GM19372 (cell line): Measurements from ENCODE around the gene ALDH1L2.
"Not testable (repeated sequence)": the region's sequence is repeated elsewhere in the genome, so short reads cannot be mapped to it uniquely, and the experiment has no call there.

Experiments
- ATAC-seq: cut with Tn5 transposase; IDR thresholded peaks from one replicate; pipeline ENCODE4 v1.9.1; 2021; ENCODE audit warnings: mild to moderate bottlenecking, low read depth, moderate library complexity; ENCODE audit not compliant: unreplicated experiment

The ALDH1L2 gene

DNA sequence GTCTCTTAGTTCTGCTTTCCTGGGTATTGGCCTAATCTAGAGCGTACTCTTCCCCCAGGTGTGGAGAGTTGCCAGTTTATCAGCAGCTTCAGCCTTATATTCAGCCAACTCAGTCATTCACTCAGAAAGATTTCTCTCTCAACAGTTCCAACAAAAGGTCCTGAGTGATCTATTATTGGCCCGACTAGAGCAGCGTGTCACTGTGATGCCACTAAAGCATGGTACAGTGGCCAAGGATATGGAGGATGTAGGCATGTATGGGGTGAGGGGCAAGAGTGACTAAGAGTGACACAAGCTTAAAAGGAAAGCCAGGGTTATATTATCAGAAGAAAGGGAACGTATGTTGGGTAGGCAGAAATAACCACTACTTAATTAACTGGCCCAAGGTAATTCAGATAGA is 93.3 kb downstream of the ALDH1L2 start:
- ATAC-seq: no peak

DNA sequence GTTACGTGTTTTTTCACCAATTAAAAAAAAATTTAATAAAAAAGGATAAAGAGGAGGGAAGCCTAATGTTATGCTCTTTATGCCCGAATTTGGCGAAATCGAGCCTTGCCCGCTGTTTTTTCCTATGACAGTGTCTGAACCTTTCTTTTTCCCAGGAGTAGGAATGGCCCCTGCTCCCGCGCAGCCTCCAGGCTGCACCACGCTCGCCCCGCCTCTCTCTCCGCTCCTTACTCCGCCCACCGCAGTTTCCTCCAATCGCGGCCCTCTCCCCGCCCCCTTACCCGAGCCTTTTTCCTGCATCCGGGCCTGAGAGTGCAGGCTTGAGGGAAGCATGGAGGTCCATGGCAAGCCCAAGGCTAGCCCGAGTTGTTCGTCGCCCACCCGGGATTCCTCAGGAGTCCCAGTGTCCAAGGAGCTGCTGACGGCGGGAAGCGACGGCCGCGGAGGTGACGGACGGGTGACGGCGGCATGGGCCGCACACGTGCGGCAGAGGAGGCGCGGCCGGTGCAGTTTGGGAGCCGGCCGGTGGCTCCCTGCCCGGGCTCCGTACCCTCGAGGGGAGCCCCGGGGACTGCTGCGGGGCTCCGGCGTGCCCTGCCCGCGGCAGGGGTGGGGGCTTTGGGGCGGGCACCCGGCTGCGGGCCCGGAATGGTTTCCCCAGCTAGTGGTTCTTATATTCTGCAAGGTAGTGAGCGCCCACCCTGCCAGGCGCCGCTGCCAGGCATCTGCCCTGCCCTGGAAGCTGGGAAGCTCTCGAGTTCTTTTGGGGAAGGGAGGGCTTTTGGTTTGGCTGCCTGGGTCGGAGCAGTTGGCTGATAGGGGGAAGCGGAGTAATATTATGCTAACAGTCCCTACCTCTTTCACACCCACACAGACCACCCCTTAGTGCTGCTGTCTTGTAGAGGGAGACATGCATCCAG is 98.0 kb downstream of the ALDH1L2 start, which contains the start of gene NOPCHAP1:
Gene NOPCHAP1 (plus strand): TSS at position 295 of the 920 bp plus-strand sequence. CDS start 37 bp downstream, at position 332.
- peak; percentile 97 for ATAC-seq

DNA sequence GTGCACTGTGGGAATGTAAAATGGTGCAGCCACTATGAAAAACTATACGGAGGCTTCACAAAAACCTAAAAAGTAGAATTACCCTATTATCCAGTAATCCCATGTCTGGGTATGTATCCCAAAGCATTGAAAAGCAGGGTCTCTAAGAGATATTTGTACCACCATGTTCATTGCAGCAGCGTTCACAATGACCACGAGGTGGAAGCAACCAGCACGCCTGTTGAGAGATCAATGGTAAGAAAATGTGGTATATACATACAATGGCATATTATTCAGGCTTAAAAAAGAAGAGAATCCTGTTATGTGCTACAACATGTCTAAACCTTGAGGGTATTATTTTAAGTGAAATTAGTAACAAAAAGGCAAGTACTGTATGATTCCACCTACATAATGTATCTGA is 99.1 kb downstream of the ALDH1L2 start:
- no peak for ATAC-seq

DNA sequence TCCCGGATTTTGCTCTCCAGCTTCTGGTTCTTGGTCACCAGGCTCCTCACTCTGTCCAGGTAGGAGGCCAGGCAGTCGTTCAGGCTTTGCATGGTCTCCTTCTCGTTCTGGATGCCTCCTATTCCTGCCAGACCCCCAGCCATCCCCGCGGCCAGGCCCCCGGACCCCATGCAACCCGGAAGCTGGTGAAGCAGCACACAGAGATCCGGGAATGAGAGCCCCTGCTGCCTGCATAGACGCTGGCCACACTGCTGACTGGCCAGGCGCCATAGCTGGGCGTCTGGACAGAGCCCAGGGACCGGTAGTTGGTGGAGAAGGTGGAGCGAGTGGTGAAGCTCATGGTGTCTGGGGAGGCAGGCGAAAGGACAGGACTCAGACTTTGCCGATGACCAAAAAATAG is 106.6 kb downstream of the ALDH1L2 start:
- ATAC-seq: not testable (repeated sequence)

DNA sequence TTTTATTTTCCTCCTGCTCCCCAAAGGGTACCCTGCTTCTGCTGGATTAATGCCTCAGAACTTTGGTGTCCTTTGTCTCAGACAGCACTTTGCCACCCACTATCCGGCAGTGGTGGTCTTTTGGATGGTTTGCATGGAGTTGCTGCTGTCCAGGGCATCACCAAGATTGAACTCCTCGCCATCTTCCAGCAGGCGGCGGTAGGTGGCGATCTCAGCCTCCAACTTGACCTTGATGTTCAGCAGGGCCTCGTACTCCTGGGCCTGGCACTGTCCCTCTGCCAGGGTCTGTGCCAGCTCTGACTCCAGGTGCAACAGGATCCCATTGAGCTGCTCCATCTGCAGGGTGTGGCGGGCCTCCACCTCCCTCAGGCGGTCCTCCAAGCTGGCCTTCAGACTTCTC is 107.6 kb downstream of the ALDH1L2 start:
- no peak for ATAC-seq

DNA sequence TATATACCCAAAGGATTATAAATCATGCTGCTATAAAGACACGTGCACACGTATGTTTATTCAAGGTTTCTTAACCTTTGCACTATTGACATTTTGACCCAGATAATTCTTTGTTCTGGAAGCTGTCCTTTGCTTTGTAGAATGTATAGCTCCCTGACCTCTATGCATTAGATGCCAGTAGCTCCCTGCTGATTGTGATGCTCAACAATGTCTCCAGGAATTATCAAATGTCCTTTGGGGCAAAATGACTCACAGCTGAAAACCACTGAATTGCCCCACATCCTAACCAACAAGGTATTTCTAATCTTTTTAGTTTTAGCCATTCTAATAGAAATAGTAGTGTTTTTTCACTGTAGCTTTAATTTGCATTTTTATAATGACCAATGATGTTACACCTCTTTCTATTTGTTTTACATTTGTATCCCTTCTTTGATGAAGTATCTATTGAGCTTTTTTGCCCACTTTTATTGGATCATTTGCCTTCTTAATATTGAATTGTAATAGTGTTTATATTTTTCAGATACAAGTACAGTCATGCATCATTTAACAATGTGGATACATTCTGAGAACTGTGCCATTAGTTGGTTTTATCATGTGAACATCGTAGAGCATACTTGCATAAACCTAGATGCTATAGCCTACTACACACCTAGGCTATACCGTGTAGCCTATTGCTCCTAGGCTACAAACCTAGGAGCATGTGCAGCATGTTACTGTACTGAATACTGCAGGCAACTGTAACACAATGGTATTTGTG is 108.5 kb downstream of the ALDH1L2 start:
- no peak for ATAC-seq

DNA sequence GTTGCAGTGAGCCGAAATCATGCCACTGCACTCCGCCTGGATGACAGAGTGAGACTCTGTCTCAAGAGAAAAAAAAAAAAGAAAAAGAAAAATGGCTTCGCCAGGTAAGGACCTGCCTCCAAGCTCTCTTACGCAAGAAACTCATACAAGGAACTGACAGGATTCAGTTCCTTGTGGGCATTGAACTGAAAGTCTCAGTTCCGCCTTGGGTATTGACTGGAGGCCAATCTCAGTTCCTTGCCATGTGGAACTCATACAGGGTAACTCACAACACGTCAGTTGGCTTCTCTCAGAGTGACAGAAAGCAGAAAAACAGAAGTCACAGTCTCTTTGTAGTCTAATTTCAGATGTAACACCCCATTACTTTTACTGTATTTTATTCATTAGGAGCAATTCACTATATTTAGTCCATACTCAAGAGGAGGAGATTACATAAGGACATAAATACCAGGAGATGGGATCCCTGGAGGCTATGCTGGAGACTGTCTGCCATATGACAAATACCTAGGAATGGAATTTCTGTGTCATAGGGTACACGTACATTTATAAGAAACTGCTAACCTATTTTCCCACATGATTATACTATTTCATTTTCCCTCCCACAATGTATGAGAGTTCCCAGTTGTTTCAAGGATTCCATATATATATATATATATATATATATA is 109.5 kb downstream of the ALDH1L2 start:
- ATAC-seq: peak; percentile 95

DNA sequence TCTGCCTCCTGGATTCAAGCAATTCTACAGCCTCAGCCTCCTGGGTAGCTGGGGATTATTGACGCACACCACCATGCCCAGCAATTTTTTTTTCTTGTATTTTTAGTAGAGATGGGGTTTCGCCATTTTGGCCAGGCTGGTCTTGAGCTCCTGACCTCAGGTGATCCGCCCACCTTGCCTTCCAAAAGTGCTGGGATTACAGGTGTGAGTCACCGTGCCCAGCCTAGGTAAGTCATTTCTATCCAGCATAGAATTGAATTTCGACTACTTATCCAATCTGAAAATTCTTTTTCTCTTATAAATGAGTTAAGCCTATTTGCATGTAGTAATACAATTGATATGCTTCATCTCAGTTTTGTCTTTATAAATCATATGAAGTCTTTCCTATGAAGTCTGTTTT is 111.0 kb downstream of the ALDH1L2 start:
- ATAC-seq: no peak

DNA sequence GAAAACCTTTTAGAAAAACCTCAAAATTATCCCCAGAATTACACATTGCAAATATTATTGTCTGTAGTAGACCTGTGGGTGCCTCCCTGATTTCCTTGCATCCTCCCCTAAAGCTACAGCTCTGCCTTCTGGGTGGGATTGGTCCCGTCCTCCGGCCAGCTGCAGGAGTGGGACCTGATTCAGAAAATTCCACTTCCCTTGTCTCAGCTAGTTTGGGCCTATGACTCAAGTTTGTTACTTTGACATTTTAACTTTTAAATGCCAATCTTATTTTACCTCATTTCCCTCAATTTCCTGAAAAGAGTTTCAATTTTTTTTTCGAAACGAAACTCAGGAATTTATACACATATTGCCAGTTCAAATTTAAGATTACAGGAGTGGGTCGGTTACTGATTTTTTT is 113.0 kb downstream of the ALDH1L2 start:
- no peak for ATAC-seq
